HUDEP-2 (cell line): ENCODE data around the gene NKAIN4.

Source experiments
- DNase-seq, 76 experiments: peaks; one replicate each; lab custom pipeline; 2025; ENCODE audit not compliant: unreplicated experiment in 76 of 76; lab: John Stamatoyannopoulos, UW

NKAIN4 gene

GRCh38 chr20:63288581-63289251, 34.5 kb upstream of the NKAIN4 start:
- DNase-seq: no peak

GRCh38 chr20:63287697-63288580, 33.7 kb upstream of the NKAIN4 start:
- no peak for DNase-seq

GRCh38 chr20:63286781-63287696, 32.8 kb upstream of the NKAIN4 start:
- no peak for DNase-seq

DNA sequence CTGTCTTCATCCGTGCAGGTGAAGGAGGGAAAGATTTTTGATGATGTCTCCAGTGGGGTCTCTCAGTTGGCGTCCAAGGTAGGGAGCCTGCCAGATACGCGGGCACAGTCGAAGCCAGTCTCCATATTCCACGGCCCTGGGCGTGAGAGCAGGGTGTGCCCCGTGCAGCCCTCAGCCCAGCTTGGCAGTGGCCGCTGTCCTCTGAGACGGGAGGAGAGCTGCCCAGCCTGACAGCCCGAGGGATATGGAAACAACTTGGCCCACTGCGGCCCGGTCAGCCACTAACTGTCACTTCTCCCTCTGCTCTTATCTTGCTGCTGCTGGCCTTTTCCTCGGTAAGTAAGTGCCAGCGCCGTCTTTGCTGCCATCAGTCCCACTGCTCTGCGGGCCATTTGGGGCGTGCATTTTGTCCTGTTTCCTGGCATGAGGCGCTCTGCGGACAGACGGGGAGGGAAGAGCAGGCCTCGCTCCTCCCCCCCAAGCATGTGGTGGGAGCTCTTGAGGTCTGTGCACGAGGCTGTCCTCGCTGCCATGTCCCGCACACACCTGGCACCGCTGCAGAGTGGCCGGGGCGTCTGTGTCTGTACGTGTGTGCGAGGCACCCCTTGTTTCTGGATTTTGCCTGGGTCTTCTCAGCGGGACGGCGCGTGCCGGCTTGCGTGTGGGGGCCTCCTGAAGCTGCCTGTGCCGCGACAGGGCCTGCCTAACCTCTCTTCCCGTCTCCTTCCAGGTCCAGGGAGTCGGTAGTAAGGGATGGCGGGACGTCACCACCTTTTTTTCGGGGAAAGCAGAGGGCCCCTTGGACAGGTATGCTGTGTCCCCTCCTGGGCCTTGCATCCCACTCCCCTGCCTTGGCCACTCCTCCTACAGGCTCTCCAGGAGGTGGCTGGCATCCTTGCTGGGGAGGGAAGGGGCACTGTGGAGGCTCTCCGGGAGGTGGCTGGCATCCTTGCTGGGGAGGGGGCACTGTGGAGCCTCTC, 31.7 kb upstream of the NKAIN4 start:
- DNase-seq: no peak

- no peak for DNase-seq
Measured at GRCh38 chr20:63284981-63285524, 30.8 kb upstream of the NKAIN4 start.

GRCh38 chr20:63284544-63284949, 30.3 kb upstream of the NKAIN4 start:
- no peak for DNase-seq

DNA sequence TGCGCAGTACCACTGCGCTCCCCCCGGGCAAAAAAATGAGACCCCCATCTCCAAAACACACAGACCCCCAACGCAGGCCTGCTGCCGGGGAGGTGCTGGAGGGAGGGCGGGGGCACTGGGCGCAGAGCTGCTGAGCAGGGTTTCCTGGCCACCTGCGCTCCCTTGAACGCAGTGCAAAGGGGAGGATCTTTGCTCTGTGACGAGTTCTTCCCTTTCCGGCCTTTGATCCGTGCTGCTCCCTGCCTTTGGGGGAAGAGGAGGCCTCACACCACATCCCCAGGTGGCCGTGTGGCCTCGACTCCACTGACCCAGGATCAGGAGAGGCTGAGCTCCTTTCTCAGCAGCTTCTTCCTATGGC, 29.8 kb upstream of the NKAIN4 start:
- no peak for DNase-seq

- DNase-seq: no peak
Measured at GRCh38 chr20:63283397-63284082, 29.3 kb upstream of the NKAIN4 start.

DNA sequence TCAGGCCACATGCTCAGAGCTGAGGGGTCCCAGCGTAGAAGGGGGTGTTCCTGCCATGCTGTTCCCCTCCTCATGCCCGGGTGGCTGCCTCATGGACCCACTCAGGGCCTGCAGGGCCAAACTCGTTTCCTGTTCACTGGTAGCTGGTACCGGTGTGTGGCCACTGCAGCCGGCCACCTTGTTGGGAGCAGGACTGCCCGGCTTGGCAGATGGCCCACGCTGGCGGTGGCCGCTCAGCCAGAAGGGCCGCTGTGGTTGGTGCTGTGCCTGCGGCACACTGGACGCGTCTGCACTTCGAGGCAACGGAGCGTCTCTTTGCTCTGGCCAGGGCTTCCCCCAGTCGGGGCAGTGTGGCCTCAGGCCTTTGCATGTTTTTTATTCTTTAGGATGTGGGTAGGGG, 28.7 kb upstream of the NKAIN4 start:
- no peak for DNase-seq

DNA sequence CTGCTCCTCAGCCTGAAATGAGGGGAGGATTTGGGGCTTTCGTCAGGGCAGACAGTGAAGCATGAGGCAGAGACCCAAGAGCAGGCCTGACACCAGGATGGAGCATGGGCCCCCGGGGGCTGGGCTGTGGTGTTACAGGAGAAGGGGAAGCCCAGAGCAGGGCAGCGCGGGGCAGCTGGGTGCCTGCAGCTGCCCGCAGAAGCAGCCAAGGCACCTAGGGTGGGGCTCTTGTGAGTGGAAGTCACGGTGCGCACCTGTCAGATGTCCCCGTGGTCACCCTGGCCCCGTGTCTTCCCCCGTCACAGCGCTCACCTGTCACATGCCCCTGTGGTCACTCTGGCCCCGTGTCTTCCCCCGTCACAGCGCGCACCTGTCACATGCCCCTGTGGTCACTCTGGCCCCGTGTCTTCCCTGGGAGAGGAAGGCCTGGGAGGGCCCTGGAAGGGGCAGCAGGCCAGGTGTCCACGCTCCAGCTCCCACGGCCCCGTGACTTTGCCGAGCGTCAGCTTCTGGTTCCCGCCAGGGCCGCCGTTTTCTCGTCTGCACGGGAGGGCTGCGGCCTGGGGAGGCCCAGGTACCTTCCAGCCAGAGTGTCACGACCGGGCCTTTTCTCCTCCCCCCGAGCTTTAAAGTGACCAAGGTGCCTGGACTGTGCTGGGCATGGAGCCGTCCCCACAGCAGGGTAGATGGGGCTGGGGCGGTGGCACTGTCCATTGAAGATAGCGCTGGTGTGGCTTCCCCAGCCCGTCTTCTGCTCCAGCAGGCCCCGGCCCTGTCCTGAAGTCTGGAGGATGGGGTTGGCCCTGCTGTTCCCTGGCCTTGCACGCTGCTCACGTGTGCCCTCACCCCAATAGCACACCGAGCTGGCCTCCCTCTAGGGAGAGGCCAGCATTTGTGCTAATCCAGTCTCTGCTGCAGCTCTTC, 27.7 kb upstream of the NKAIN4 start:
- DNase-seq: no peak

DNA sequence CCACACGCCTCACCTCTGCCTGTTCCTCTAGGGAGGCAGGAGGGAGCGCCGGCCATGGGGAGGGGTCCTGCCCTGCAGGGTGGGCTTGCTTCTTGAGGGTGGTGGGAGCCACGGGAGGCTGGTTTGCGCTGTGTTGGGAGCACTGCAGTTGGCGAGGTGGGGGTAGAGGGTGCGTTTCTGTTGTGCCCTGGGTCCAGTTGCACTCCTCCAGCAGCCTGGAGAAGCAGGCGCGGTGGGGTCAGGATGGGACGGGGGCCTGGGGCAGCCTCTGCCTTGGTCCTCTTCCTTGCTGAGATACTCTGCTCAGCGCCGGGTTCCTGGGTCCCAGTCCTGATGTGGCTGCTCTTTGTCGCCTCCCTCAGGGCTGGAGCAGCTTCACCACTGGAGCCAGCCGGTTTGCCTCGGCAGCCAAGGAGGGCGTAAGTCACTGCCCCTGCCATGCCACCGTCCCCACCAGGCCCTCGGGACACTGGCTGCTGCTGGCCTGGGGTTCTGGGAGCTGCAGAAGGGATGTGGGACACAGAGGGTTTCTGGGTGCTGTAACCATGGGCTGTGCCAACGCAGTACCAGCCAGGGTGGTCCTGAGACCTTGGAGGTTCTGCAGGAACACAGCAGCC, 26.8 kb upstream of the NKAIN4 start:
- DNase-seq: no peak

GRCh38 chr20:63280371-63280770, 26.1 kb upstream of the NKAIN4 start:
- DNase-seq: no peak

DNA sequence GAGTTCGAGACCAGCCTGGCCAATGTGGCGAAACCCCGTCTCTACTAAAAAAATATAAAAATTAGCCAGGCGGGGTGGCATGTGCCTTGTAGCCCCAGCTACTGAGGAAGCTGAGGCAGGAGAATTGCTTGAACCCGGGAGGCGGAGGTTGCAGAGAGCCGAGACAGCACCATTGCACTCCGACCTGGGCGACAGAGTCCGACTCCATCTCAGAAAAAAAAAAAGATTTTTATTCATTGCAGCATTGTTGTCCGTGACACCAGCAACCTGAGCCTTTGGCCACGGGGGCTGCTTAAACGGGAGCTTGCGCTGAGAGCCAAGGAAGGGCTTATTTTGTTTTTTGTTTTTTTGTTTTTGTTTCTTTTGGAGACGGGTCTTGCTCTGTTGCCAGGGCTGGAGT, 25.7 kb upstream of the NKAIN4 start:
- DNase-seq: no peak

GRCh38 chr20:63278661-63279060, 24.4 kb upstream of the NKAIN4 start:
- no peak for DNase-seq

- no peak for DNase-seq
Measured at GRCh38 chr20:63277466-63278272, 23.4 kb upstream of the NKAIN4 start.

- no peak for DNase-seq
Measured at GRCh38 chr20:63276956-63277355, 22.7 kb upstream of the NKAIN4 start.

DNA sequence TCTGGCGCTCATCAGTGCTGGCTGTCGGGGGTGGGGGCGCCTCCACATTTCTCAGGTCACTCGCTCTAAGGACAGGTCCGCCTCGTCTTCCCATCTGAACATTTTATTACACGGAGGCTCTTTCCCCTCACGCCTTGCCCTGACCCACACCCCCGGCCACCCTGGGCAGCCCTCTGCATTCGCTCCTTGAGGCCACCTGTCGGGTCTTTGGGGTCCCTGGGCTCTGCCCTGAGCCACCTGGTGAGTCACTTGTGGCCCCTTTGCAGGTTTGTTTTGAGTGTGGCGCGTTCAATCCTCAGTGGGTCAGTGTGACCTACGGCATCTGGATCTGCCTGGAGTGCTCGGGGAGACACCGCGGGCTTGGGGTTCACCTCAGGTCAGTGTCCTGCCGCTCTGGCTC, 21.6 kb upstream of the NKAIN4 start:
- no peak for DNase-seq
